SK-N-SH treated with all-trans-retinoic acid at 6 μM for 48 hours (cell line): ENCODE results near the gene PTPRD.

Source experiments
- ATAC-seq: fragments of 200-7000 bp; cut with Tn5 transposase; 3 replicates; pipeline ENCODE4 v1.9.1; 2020; ENCODE audit warnings: mild to moderate bottlenecking, moderate library complexity
- ARNTL ChIP-seq: fragments of 450-650 bp; formaldehyde crosslinking; IDR thresholded peaks from 2 replicates; pipeline ENCODE4 v1.5.0; 2020; ENCODE audit warnings: low read depth, mild to moderate bottlenecking, moderate library complexity, borderline replicate concordance
- BACH2 ChIP-seq: fragments of 250-450 bp; sonication (Bioruptor Pico); IDR thresholded peaks from 2 replicates; pipeline ENCODE4 v1.9.0; 2021; ENCODE audit warnings: mild to moderate bottlenecking, borderline replicate concordance
- CSDC2 ChIP-seq: fragments of 250-450 bp; sonication (Bioruptor Pico); IDR thresholded peaks from 2 replicates; pipeline ENCODE4 v1.5.0; 2020; ENCODE audit warnings: mild to moderate bottlenecking, moderate library complexity
- CSRNP3 ChIP-seq: fragments of 250-450 bp; sonication (Bioruptor Pico); IDR thresholded peaks from 2 replicates; pipeline ENCODE4 v1.5.1; 2021; ENCODE audit warnings: mild to moderate bottlenecking, moderate library complexity
- ESRRG ChIP-seq: fragments of 250-450 bp; sonication (Bioruptor Pico); IDR thresholded peaks from 2 replicates; pipeline ENCODE4 v1.6.1; 2021; ENCODE audit warnings: mild to moderate bottlenecking
- GLIS3 ChIP-seq: fragments of 250-450 bp; sonication (Bioruptor Pico); IDR thresholded peaks from 2 replicates; pipeline ENCODE4 v1.5.0; 2020; ENCODE audit warnings: mild to moderate bottlenecking, moderate library complexity
- ISL1 ChIP-seq: fragments of 250-450 bp; sonication (Bioruptor Pico); IDR thresholded peaks from 2 replicates; pipeline ENCODE4 v2.1.2; 2022; ENCODE audit warnings: mild to moderate bottlenecking, moderate library complexity
- OSR1 ChIP-seq: fragments of 250-450 bp; sonication (Bioruptor Pico); IDR thresholded peaks from 2 replicates; pipeline ENCODE4 v1.8.0; 2022; ENCODE audit warnings: moderate library complexity, mild to moderate bottlenecking, inconsistent platforms
- PATZ1 ChIP-seq: fragments of 250-450 bp; sonication (Bioruptor Pico); IDR thresholded peaks from 2 replicates; pipeline ENCODE4 v1.8.0; 2020; ENCODE audit warnings: mild to moderate bottlenecking, moderate library complexity, borderline replicate concordance
- POU6F1 ChIP-seq: fragments of 250-450 bp; sonication (Bioruptor Pico); IDR thresholded peaks from 2 replicates; pipeline ENCODE4 v1.8.0; 2021; ENCODE audit warnings: low read depth, mild to moderate bottlenecking, moderate library complexity, borderline replicate concordance
- PPARA ChIP-seq: fragments of 250-450 bp; sonication (Bioruptor Pico); IDR thresholded peaks from 2 replicates; pipeline ENCODE4 v1.5.0; 2020; ENCODE audit warnings: mild to moderate bottlenecking, borderline replicate concordance
- RARB ChIP-seq: fragments of 250-450 bp; sonication (Bioruptor Pico); IDR thresholded peaks from 2 replicates; pipeline ENCODE4 v1.8.0; 2021; ENCODE audit warnings: mild to moderate bottlenecking, moderate library complexity
- SNAI2 ChIP-seq: fragments of 250-450 bp; sonication (Bioruptor Pico); IDR thresholded peaks from 2 replicates; pipeline ENCODE4 v1.5.0; 2020; ENCODE audit warnings: mild to moderate bottlenecking, moderate library complexity
- TCF4 ChIP-seq: fragments of 250-450 bp; sonication (Bioruptor Pico); IDR thresholded peaks from 2 replicates; pipeline ENCODE4 v1.8.0; 2021; ENCODE audit warnings: mild to moderate bottlenecking, moderate library complexity, borderline replicate concordance
- TOX ChIP-seq: fragments of 250-450 bp; sonication (Bioruptor Pico); IDR thresholded peaks from 2 replicates; pipeline ENCODE4 v1.8.0; 2021; ENCODE audit warnings: mild to moderate bottlenecking, moderate library complexity, borderline replicate concordance
- TSHZ2 ChIP-seq: fragments of 250-450 bp; sonication (Bioruptor Pico); IDR thresholded peaks from 2 replicates; pipeline ENCODE4 v1.5.0; 2020; ENCODE audit warnings: mild to moderate bottlenecking, moderate library complexity
- ZC3H10 ChIP-seq: fragments of 250-450 bp; sonication (Bioruptor Pico); IDR thresholded peaks from 2 replicates; pipeline ENCODE4 v1.5.1; 2021; ENCODE audit warnings: mild to moderate bottlenecking, moderate library complexity
- ZFP30 ChIP-seq: fragments of 450-650 bp; formaldehyde crosslinking; IDR thresholded peaks from 2 replicates; pipeline ENCODE4 v1.5.0; 2022; ENCODE audit warnings: mild to moderate bottlenecking, moderate library complexity
- ZNF565 ChIP-seq: fragments of 450-650 bp; formaldehyde crosslinking; conservative IDR thresholded peaks from 2 replicates; pipeline ENCODE4 v1.5.0; 2020; ENCODE audit warnings: low read depth, mild to moderate bottlenecking, moderate library complexity
- ZNF70 ChIP-seq: fragments of 450-650 bp; formaldehyde crosslinking; IDR thresholded peaks from 2 replicates; pipeline ENCODE4 v1.5.0; 2020; ENCODE audit warnings: mild to moderate bottlenecking, moderate library complexity
- ZNF8 ChIP-seq: fragments of 450-650 bp; formaldehyde crosslinking; IDR thresholded peaks from 2 replicates; pipeline ENCODE4 v1.5.0; 2020; ENCODE audit warnings: mild to moderate bottlenecking, moderate library complexity

The PTPRD gene

GRCh38 chr9:10447036-10447435 is 165.8 kb downstream of the PTPRD start:
- TF ChIP-seq ZFP30 (CRISPR knock-in tag) = no peak
- no peak for TF ChIP-seq SNAI2 (CRISPR knock-in tag)
- TF ChIP-seq CSRNP3 (CRISPR knock-in tag) = no peak
- TF ChIP-seq CSDC2 = no peak
- TF ChIP-seq PPARA (CRISPR knock-in tag) = no peak
- TF ChIP-seq OSR1 = no peak
- no peak for TF ChIP-seq ARNTL
- no peak for TF ChIP-seq ZNF565
- TF ChIP-seq ISL1 (CRISPR knock-in tag) = no peak
- TF ChIP-seq RARB (CRISPR knock-in tag) = no peak
- no peak for TF ChIP-seq TSHZ2 (CRISPR knock-in tag)
- no peak for TF ChIP-seq PATZ1
- TF ChIP-seq ZNF8 (CRISPR knock-in tag) = no peak
- TF ChIP-seq BACH2 = no peak
- TF ChIP-seq ZC3H10 (CRISPR knock-in tag) = no peak
- no peak for TF ChIP-seq ESRRG (CRISPR knock-in tag)
- no peak for ATAC-seq

- no peak for TF ChIP-seq ZNF8 (CRISPR knock-in tag)
- no peak for TF ChIP-seq ZNF565
- no peak for TF ChIP-seq CSDC2
- TF ChIP-seq TCF4 = no peak
- no peak for TF ChIP-seq SNAI2 (CRISPR knock-in tag)
- TF ChIP-seq RARB (CRISPR knock-in tag) = no peak
- no peak for ATAC-seq
Measured at GRCh38 chr9:10443868-10444204, 169.0 kb downstream of the PTPRD start.

GRCh38 chr9:10443181-10443867 is 169.5 kb downstream of the PTPRD start:
- no peak for ATAC-seq
- no peak for TF ChIP-seq CSRNP3 (CRISPR knock-in tag)
- TF ChIP-seq RARB (CRISPR knock-in tag) = no peak

- ATAC-seq = no peak
- TF ChIP-seq GLIS3 (CRISPR knock-in tag) (no peak), CSDC2 (no peak), ZNF70 (CRISPR knock-in tag) (no peak), ARNTL (no peak), ISL1 (CRISPR knock-in tag) (no peak), TSHZ2 (CRISPR knock-in tag) (no peak), ZFP30 (CRISPR knock-in tag) (no peak), POU6F1 (CRISPR knock-in tag) (no peak), TOX (CRISPR knock-in tag) (no peak)
Measured at GRCh38 chr9:10438955-10439354, 173.8 kb downstream of the PTPRD start.
